Astrocyte (in vitro differentiated cells and primary cell): ENCODE results near the gene DNAH6. TPM values are rescaled to one million over a fixed set of nuclear protein-coding genes. Genes with fewer than 3 reads are reported as not detected.
A peak's percentile ranks its signal among the peaks of the same experiment; 100 is the strongest.

ENCODE experiments used
- DNase-seq: peaks from one replicate; pipeline ENCODE4 v3.0.0-alpha.2; 2010; ENCODE audit warnings: low read depth
- FAIRE-seq: peaks from 2 replicates; lab custom pipeline; 2011; peaks lifted over from hg19 to GRCh38; lab: Jason Lieb, UNC
- H2AFZ ChIP-seq: 2 replicates; pipeline ENCODE4 v1.6.0; 2012; ENCODE audit warnings: low read depth, low read length, inconsistent platforms
- H3K27ac ChIP-seq: 2 replicates; pipeline ENCODE4 v1.5.1; 2011; ENCODE audit warnings: low read depth, low read length, inconsistent platforms
- H3K27me3 ChIP-seq: 2 replicates; pipeline ENCODE4 v1.6.0; 2011; ENCODE audit warnings: low read length, inconsistent platforms; ENCODE audit not compliant: insufficient read depth
- H3K36me3 ChIP-seq: 2 replicates; pipeline ENCODE4 v1.5.1; 2011; ENCODE audit warnings: low read length, inconsistent platforms; ENCODE audit not compliant: insufficient read depth
- H3K4me1 ChIP-seq: 2 replicates; pipeline ENCODE4 v1.5.1; 2011; ENCODE audit warnings: low read length, inconsistent platforms; ENCODE audit not compliant: insufficient read depth
- H3K4me2 ChIP-seq: 2 replicates; pipeline ENCODE4 v1.6.0; 2012; ENCODE audit warnings: low read length, inconsistent platforms
- H3K4me3 ChIP-seq: 2 replicates; pipeline ENCODE4 v1.5.1; 2011; ENCODE audit warnings: low read depth, mild to moderate bottlenecking, low read length, inconsistent platforms; ENCODE audit not compliant: insufficient read depth
- H3K79me2 ChIP-seq: 2 replicates; pipeline ENCODE4 v1.6.0; 2012; ENCODE audit warnings: mild to moderate bottlenecking, low read length, inconsistent platforms; ENCODE audit not compliant: insufficient read depth
- H3K9ac ChIP-seq: 2 replicates; pipeline ENCODE4 v1.6.0; 2012; ENCODE audit warnings: mild to moderate bottlenecking, low read length, inconsistent platforms
- H3K9me3 ChIP-seq: 2 replicates; pipeline ENCODE4 v1.5.1; 2012; ENCODE audit warnings: low read depth, mild to moderate bottlenecking, low read length, inconsistent platforms; ENCODE audit not compliant: insufficient read depth
- H4K20me1 ChIP-seq: 2 replicates; pipeline ENCODE4 v1.6.0; 2012; ENCODE audit warnings: low read length, inconsistent platforms; ENCODE audit not compliant: insufficient read depth
- H3K27ac Mint-ChIP-seq: one replicate; pipeline ENCODE4 v1.8.0; 2021; ENCODE audit warnings: mild to moderate bottlenecking, mixed read lengths; ENCODE audit not compliant: unreplicated experiment
- H3K27me3 Mint-ChIP-seq: one replicate; pipeline ENCODE4 v1.8.0; 2021; ENCODE audit warnings: low read depth, mixed read lengths; ENCODE audit not compliant: unreplicated experiment
- H3K36me3 Mint-ChIP-seq: one replicate; pipeline ENCODE4 v1.8.0; 2021; ENCODE audit warnings: low read depth, mixed read lengths; ENCODE audit not compliant: unreplicated experiment
- H3K4me1 Mint-ChIP-seq: one replicate; pipeline ENCODE4 v1.8.0; 2021; ENCODE audit warnings: low read depth, mixed read lengths; ENCODE audit not compliant: unreplicated experiment
- H3K4me3 Mint-ChIP-seq: one replicate; pipeline ENCODE4 v1.8.0; 2021; ENCODE audit warnings: mild to moderate bottlenecking, moderate library complexity, mixed read lengths; ENCODE audit not compliant: unreplicated experiment
- H3K9me3 Mint-ChIP-seq: one replicate; pipeline ENCODE4 v1.8.0; 2021; ENCODE audit warnings: mild to moderate bottlenecking, mixed read lengths; ENCODE audit not compliant: unreplicated experiment
- CTCF ChIP-seq: IDR thresholded peaks from 2 replicates; pipeline ENCODE4 v1.5.1; 2011; ENCODE audit warnings: low read depth, mild to moderate bottlenecking, inconsistent platforms, low read length, moderate library complexity; ENCODE audit not compliant: insufficient read depth
- EZH2 ChIP-seq: IDR thresholded peaks from 2 replicates; pipeline ENCODE4 v1.6.1; 2012; ENCODE audit warnings: mild to moderate bottlenecking, low read length, inconsistent platforms; ENCODE audit not compliant: insufficient read depth
- total RNA-seq: library from RNA; stranded (reverse); gene quantifications from 2 replicates; pipeline ENCODE4 v1.2.1, GENCODE V29; 2021

Gene DNAH6
- total RNA-seq, 1 donor from 2014 or later = 0.20 TPM

DNA sequence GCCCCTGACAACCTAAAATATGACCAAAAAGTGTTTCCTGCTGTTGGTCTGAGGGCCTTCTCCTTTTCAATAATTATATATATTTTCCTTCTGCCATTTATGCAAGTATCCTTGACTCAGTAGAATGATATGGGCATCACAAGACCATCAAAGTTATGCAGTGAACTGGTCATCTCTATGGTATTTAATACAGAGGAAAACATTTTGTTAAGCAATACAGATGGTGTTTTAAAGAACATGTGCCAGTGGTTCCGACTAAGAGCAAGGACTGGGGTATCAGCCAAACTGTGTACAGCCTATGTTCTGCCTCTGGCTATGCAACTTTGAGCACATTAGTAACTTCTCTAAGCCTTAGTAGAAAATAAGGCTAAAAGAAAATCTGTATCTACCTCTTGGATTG is 185.6 kb downstream of the DNAH6 start:
- H3K27ac ChIP-seq = peak overlapping the region; percentile 16
- H2AFZ ChIP-seq = no peak overlapping the region
- Mint-ChIP-seq H3K27me3 (no peaks in the 10 kb centered on the region), H3K4me1 (no peaks in the 10 kb centered on the region), H3K27ac (no peak overlapping the region), H3K4me3 (no peak overlapping the region), H3K36me3 (no peaks in the 10 kb centered on the region), H3K9me3 (no peaks in the 10 kb centered on the region)
- DNase-seq = peak; percentile 70
- no peak overlapping the region for H3K9ac ChIP-seq
- peak; percentile 59 for FAIRE-seq
- no peaks in the 10 kb centered on the region for H3K27me3 ChIP-seq
- H4K20me1 ChIP-seq = no peaks in the 10 kb centered on the region
- TF ChIP-seq EZH2 (no peak), CTCF (no peak)
- H3K9me3 ChIP-seq = no peaks in the 10 kb centered on the region
- H3K4me3 ChIP-seq = no peak overlapping the region
- no peaks in the 10 kb centered on the region for H3K4me1 ChIP-seq
- H3K4me2 ChIP-seq = no peak overlapping the region
- H3K79me2 ChIP-seq = no peaks in the 10 kb centered on the region
- no peaks in the 10 kb centered on the region for H3K36me3 ChIP-seq

DNA sequence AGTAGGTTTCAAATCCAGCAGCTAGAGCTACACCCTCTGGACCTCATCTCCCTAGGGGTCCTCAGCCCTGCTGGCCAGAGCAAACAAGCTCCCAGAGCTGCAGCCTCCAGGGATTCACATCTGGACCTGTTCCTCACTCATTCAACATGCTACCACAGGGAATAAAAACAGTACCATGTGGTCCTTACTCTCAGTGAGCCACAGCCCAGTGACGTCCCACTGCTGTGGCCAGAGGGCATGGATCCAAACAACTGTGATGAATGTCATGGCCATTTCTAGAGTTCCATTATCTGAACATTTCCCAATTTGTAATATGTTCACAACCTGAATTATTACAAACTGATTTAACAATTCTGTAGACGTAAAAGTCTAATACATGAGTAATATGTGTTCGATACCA is 186.6 kb downstream of the DNAH6 start:
- no peak for DNase-seq
- no peak overlapping the region for H3K9ac ChIP-seq
- Mint-ChIP-seq H3K27me3 (no peaks in the 10 kb centered on the region), H3K36me3 (no peaks in the 10 kb centered on the region), H3K4me3 (no peak overlapping the region), H3K27ac (no peak overlapping the region), H3K9me3 (no peaks in the 10 kb centered on the region), H3K4me1 (no peaks in the 10 kb centered on the region)
- H3K27me3 ChIP-seq = no peaks in the 10 kb centered on the region
- no peaks in the 10 kb centered on the region for H4K20me1 ChIP-seq
- no peak for TF ChIP-seq CTCF
- no peaks in the 10 kb centered on the region for H3K9me3 ChIP-seq
- H3K4me1 ChIP-seq = no peaks in the 10 kb centered on the region
- no peak overlapping the region for H3K4me3 ChIP-seq
- no peak overlapping the region for H3K4me2 ChIP-seq
- no peak overlapping the region for H2AFZ ChIP-seq
- FAIRE-seq = no peak
- H3K27ac ChIP-seq = no peak overlapping the region
- no peaks in the 10 kb centered on the region for H3K79me2 ChIP-seq
- no peaks in the 10 kb centered on the region for H3K36me3 ChIP-seq

DNA sequence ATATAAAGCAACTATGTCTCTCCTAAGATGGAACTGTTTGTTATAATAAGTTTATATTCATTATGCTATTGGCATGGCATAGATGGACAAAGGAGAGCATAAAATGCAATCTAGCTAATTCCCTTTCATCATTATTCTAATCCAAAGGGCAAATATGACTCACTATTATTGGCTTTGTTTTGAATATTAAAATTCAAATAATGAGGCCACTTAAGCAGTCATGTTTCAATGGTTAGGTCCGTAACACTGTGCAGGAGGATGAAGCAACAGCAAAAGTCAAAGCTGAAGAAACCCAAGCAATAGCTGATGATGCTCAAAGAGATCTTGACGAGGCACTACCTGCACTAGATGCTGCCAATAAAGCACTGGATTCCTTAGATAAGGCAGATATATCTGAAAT is 187.5 kb downstream of the DNAH6 start:
- H3K4me1 ChIP-seq = no peaks in the 10 kb centered on the region
- H3K9me3 ChIP-seq = no peaks in the 10 kb centered on the region
- no peak overlapping the region for H2AFZ ChIP-seq
- DNase-seq (no peak), FAIRE-seq (no peak)
- Mint-ChIP-seq H3K4me1 (no peaks in the 10 kb centered on the region), H3K9me3 (no peaks in the 10 kb centered on the region), H3K27ac (no peak overlapping the region), H3K27me3 (no peaks in the 10 kb centered on the region), H3K36me3 (no peaks in the 10 kb centered on the region), H3K4me3 (no peak overlapping the region)
- H4K20me1 ChIP-seq = no peaks in the 10 kb centered on the region
- H3K36me3 ChIP-seq = no peaks in the 10 kb centered on the region
- TF ChIP-seq CTCF (no peak), EZH2 (no peak)
- H3K9ac ChIP-seq = no peak overlapping the region
- H3K27me3 ChIP-seq = no peaks in the 10 kb centered on the region
- H3K4me2 ChIP-seq = no peak overlapping the region
- no peaks in the 10 kb centered on the region for H3K79me2 ChIP-seq
- H3K27ac ChIP-seq = no peak overlapping the region
- H3K4me3 ChIP-seq = no peak overlapping the region
